AG04450 (cell line): ENCODE measurements around the gene CCL3. TPM values are rescaled to one million over a fixed set of nuclear protein-coding genes. Genes with fewer than 3 reads are reported as not detected.
"Not testable (repeated sequence)": the region's sequence is repeated elsewhere in the genome, so short reads cannot be mapped to it uniquely, and the experiment has no call there.

Experiments used
- CTCF ChIA-PET: fragments of 300-600, 350-600 bp; formaldehyde crosslinking; extraction: SDS; loops from one replicate; lab custom pipeline; 2022; ENCODE audit warnings: antibody characterized with exemption, inconsistent platforms; lab: Charles Lee
- POLR2A ChIA-PET: fragments of 350-600 bp; formaldehyde crosslinking; extraction: SDS; loops from one replicate; lab custom pipeline; 2021; ENCODE audit warnings: antibody characterized with exemption, inconsistent platforms; lab: Yijun Ruan, JAX
- DNase-seq: peaks from one replicate; pipeline ENCODE4 v3.0.0-alpha.2; 2011; ENCODE audit warnings: low read depth, low spot score
- H3K27ac ChIP-seq: one replicate; pipeline ENCODE4 v1.5.1; 2012; ENCODE audit warnings: low read depth, low read length, control low read depth
- H3K27me3 ChIP-seq: one replicate; pipeline ENCODE4 v1.6.0; 2012; ENCODE audit warnings: low read length; ENCODE audit not compliant: control insufficient read depth, insufficient read depth
- H3K4me3 ChIP-seq: 2 replicates; pipeline ENCODE4 v1.5.1; 2011; ENCODE audit warnings: mild to moderate bottlenecking, low read depth, low read length, control low read depth
- H3K9me3 ChIP-seq: 2 replicates; pipeline ENCODE4 v1.5.1; 2012; ENCODE audit warnings: low read length; ENCODE audit not compliant: control insufficient read depth, insufficient read depth
- polyA plus RNA-seq: library from polyadenylated mRNA; depleted of rRNA; stranded (reverse); fragments of >200 nt; gene quantifications from 2 replicates; pipeline ENCODE4 v1.2.3, GENCODE V29; 2011
- TF ChIP-seq, protein P1 (sequence below): IDR thresholded peaks from 2 replicates; pipeline ENCODE4 v1.5.1; 2011; ENCODE audit warnings: low read depth, low read length, control low read depth, inconsistent platforms

Gene CCL3
- polyA plus RNA-seq, 1 experiment: not detected

- no peaks in the 10 kb centered on the region for H3K9me3 ChIP-seq
- DNase-seq: no peak
- ChIA-PET CTCF (no interaction called here), POLR2A (no interaction called here)
- no peaks in the 10 kb centered on the region for H3K27me3 ChIP-seq
- TF ChIP-seq, protein P1, sequence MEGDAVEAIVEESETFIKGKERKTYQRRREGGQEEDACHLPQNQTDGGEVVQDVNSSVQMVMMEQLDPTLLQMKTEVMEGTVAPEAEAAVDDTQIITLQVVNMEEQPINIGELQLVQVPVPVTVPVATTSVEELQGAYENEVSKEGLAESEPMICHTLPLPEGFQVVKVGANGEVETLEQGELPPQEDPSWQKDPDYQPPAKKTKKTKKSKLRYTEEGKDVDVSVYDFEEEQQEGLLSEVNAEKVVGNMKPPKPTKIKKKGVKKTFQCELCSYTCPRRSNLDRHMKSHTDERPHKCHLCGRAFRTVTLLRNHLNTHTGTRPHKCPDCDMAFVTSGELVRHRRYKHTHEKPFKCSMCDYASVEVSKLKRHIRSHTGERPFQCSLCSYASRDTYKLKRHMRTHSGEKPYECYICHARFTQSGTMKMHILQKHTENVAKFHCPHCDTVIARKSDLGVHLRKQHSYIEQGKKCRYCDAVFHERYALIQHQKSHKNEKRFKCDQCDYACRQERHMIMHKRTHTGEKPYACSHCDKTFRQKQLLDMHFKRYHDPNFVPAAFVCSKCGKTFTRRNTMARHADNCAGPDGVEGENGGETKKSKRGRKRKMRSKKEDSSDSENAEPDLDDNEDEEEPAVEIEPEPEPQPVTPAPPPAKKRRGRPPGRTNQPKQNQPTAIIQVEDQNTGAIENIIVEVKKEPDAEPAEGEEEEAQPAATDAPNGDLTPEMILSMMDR: no peak
- no peak overlapping the region for H3K27ac ChIP-seq
- H3K4me3 ChIP-seq: no peak overlapping the region
Measured at GRCh38 chr17:36107660-36108059, 17.7 kb upstream of the CCL3 start.

GRCh38 chr17:36106493-36106835, 16.5 kb upstream of the CCL3 start:
- Histone ChIP-seq H3K4me3 (no peak overlapping the region), H3K27me3 (no peaks in the 10 kb centered on the region), H3K9me3 (no peaks in the 10 kb centered on the region), H3K27ac (no peak overlapping the region)
- ChIA-PET CTCF (no interaction called here), POLR2A (no interaction called here)
- TF ChIP-seq, protein P1: no peak
- no peak for DNase-seq

DNA sequence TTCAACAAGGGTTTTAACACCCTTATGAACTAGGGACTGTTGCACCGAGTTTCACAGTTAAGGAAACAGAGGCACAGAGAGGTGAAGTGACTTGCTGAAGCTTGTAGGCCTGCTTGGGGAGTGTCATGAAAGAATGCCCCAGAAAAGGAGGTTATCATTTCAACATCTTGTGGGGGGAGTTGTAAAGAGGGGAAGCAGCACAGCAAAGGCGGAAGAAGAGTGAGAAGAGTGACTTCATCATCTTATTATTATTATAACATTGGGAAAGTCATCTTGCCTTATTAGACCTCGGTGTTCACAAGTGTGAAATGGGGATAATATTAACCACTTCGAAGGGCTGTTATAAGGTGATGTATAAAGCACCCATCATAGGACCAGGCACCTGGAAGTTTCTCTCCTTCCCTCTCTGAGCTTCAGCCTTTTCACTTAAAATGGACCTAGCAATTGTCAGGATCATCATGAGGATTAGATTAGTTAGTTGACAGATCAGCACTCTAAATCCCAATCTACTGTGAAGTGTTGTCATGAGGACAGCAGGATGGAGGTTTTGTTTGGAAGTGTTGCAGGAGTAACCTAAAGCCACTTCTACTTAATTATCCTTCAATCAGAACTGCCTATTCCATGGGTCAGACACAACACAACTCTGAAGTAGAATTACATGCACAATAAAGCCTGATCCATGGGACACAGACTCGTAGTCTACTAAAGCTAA, 16.0 kb upstream of the CCL3 start:
- H3K27me3 ChIP-seq: no peaks in the 10 kb centered on the region
- DNase-seq: no peak
- H3K9me3 ChIP-seq: no peaks in the 10 kb centered on the region
- H3K4me3 ChIP-seq: no peak overlapping the region
- TF ChIP-seq, protein P1: no peak
- no peak overlapping the region for H3K27ac ChIP-seq
- POLR2A ChIA-PET: no interaction called here
- CTCF ChIA-PET: no interaction called here

- CTCF ChIA-PET: no interaction called here
- H3K4me3 ChIP-seq: no peak overlapping the region
- POLR2A ChIA-PET: no interaction called here
- TF ChIP-seq, protein P1: no peak
- H3K27me3 ChIP-seq: no peaks in the 10 kb centered on the region
- no peak overlapping the region for H3K27ac ChIP-seq
- DNase-seq: no peak
- H3K9me3 ChIP-seq: no peaks in the 10 kb centered on the region
Measured at GRCh38 chr17:36104701-36105181, 14.8 kb upstream of the CCL3 start.

- H3K4me3 ChIP-seq, H3K27ac ChIP-seq, H3K9me3 ChIP-seq, CTCF ChIA-PET, DNase-seq, H3K27me3 ChIP-seq, POLR2A ChIA-PET: not testable (repeated sequence)
Measured at GRCh38 chr17:36104246-36104645, 14.3 kb upstream of the CCL3 start.

- H3K27me3 ChIP-seq, POLR2A ChIA-PET, DNase-seq, H3K27ac ChIP-seq, H3K4me3 ChIP-seq, H3K9me3 ChIP-seq: not testable (repeated sequence)
- CTCF ChIA-PET: interaction anchor here (0.6 kb wide), 1 partner anchor 45 kb away, joined by 3 read pairs; no protein-coding TSS in a partner anchor
Measured at GRCh38 chr17:36103401-36103975, 13.5 kb upstream of the CCL3 start, which contains the start of gene CCL4. Gene CCL4, plus strand, starts transcription at chr17:36103827. Its CDS starts 79 bp downstream, at chr17:36103906.

GRCh38 chr17:36099004-36099403, 9.1 kb upstream of the CCL3 start:
- H3K27ac ChIP-seq, DNase-seq, H3K27me3 ChIP-seq, POLR2A ChIA-PET, H3K4me3 ChIP-seq, CTCF ChIA-PET, H3K9me3 ChIP-seq: not testable (repeated sequence)
